SK-N-SH treated with all-trans-retinoic acid at 6 μM for 48 hours (cell line): ENCODE data around the gene CTNNA3.

Experiments
- ATAC-seq: fragments of 200-7000 bp; cut with Tn5 transposase; 3 replicates; pipeline ENCODE4 v1.9.1; 2020; ENCODE audit warnings: mild to moderate bottlenecking, moderate library complexity
- ARNTL ChIP-seq: fragments of 450-650 bp; formaldehyde crosslinking; IDR thresholded peaks from 2 replicates; pipeline ENCODE4 v1.5.0; 2020; ENCODE audit warnings: low read depth, mild to moderate bottlenecking, moderate library complexity, borderline replicate concordance
- BACH2 ChIP-seq: fragments of 250-450 bp; sonication (Bioruptor Pico); IDR thresholded peaks from 2 replicates; pipeline ENCODE4 v1.9.0; 2021; ENCODE audit warnings: mild to moderate bottlenecking, borderline replicate concordance
- CREB5 ChIP-seq: fragments of 250-450 bp; sonication (Bioruptor Pico); IDR thresholded peaks from 2 replicates; pipeline ENCODE4 v1.5.1; 2020; ENCODE audit warnings: low read depth, mild to moderate bottlenecking, moderate library complexity
- CSDC2 ChIP-seq: fragments of 250-450 bp; sonication (Bioruptor Pico); IDR thresholded peaks from 2 replicates; pipeline ENCODE4 v1.5.0; 2020; ENCODE audit warnings: mild to moderate bottlenecking, moderate library complexity
- CSRNP3 ChIP-seq: fragments of 250-450 bp; sonication (Bioruptor Pico); IDR thresholded peaks from 2 replicates; pipeline ENCODE4 v1.5.1; 2021; ENCODE audit warnings: mild to moderate bottlenecking, moderate library complexity
- ESRRG ChIP-seq: fragments of 250-450 bp; sonication (Bioruptor Pico); IDR thresholded peaks from 2 replicates; pipeline ENCODE4 v1.6.1; 2021; ENCODE audit warnings: mild to moderate bottlenecking
- GLIS3 ChIP-seq: fragments of 250-450 bp; sonication (Bioruptor Pico); IDR thresholded peaks from 2 replicates; pipeline ENCODE4 v1.5.0; 2020; ENCODE audit warnings: mild to moderate bottlenecking, moderate library complexity
- ISL1 ChIP-seq: fragments of 250-450 bp; sonication (Bioruptor Pico); IDR thresholded peaks from 2 replicates; pipeline ENCODE4 v2.1.2; 2022; ENCODE audit warnings: mild to moderate bottlenecking, moderate library complexity
- OSR1 ChIP-seq: fragments of 250-450 bp; sonication (Bioruptor Pico); IDR thresholded peaks from 2 replicates; pipeline ENCODE4 v1.8.0; 2022; ENCODE audit warnings: moderate library complexity, mild to moderate bottlenecking, inconsistent platforms
- PATZ1 ChIP-seq: fragments of 250-450 bp; sonication (Bioruptor Pico); IDR thresholded peaks from 2 replicates; pipeline ENCODE4 v1.8.0; 2020; ENCODE audit warnings: mild to moderate bottlenecking, moderate library complexity, borderline replicate concordance
- POU6F1 ChIP-seq: fragments of 250-450 bp; sonication (Bioruptor Pico); IDR thresholded peaks from 2 replicates; pipeline ENCODE4 v1.8.0; 2021; ENCODE audit warnings: low read depth, mild to moderate bottlenecking, moderate library complexity, borderline replicate concordance
- PPARA ChIP-seq: fragments of 250-450 bp; sonication (Bioruptor Pico); IDR thresholded peaks from 2 replicates; pipeline ENCODE4 v1.5.0; 2020; ENCODE audit warnings: mild to moderate bottlenecking, borderline replicate concordance
- RARB ChIP-seq: fragments of 250-450 bp; sonication (Bioruptor Pico); IDR thresholded peaks from 2 replicates; pipeline ENCODE4 v1.8.0; 2021; ENCODE audit warnings: mild to moderate bottlenecking, moderate library complexity
- SNAI2 ChIP-seq: fragments of 250-450 bp; sonication (Bioruptor Pico); IDR thresholded peaks from 2 replicates; pipeline ENCODE4 v1.5.0; 2020; ENCODE audit warnings: mild to moderate bottlenecking, moderate library complexity
- TCF4 ChIP-seq: fragments of 250-450 bp; sonication (Bioruptor Pico); IDR thresholded peaks from 2 replicates; pipeline ENCODE4 v1.8.0; 2021; ENCODE audit warnings: mild to moderate bottlenecking, moderate library complexity, borderline replicate concordance
- TOX ChIP-seq: fragments of 250-450 bp; sonication (Bioruptor Pico); IDR thresholded peaks from 2 replicates; pipeline ENCODE4 v1.8.0; 2021; ENCODE audit warnings: mild to moderate bottlenecking, moderate library complexity, borderline replicate concordance
- ZC3H10 ChIP-seq: fragments of 250-450 bp; sonication (Bioruptor Pico); IDR thresholded peaks from 2 replicates; pipeline ENCODE4 v1.5.1; 2021; ENCODE audit warnings: mild to moderate bottlenecking, moderate library complexity
- ZFP3 ChIP-seq: fragments of 250-450 bp; sonication (Bioruptor Pico); IDR thresholded peaks from 2 replicates; pipeline ENCODE4 v1.5.0; 2020; ENCODE audit warnings: mild to moderate bottlenecking, moderate library complexity
- ZFP30 ChIP-seq: fragments of 450-650 bp; formaldehyde crosslinking; IDR thresholded peaks from 2 replicates; pipeline ENCODE4 v1.5.0; 2022; ENCODE audit warnings: mild to moderate bottlenecking, moderate library complexity
- ZNF565 ChIP-seq: fragments of 450-650 bp; formaldehyde crosslinking; conservative IDR thresholded peaks from 2 replicates; pipeline ENCODE4 v1.5.0; 2020; ENCODE audit warnings: low read depth, mild to moderate bottlenecking, moderate library complexity
- ZNF70 ChIP-seq: fragments of 450-650 bp; formaldehyde crosslinking; IDR thresholded peaks from 2 replicates; pipeline ENCODE4 v1.5.0; 2020; ENCODE audit warnings: mild to moderate bottlenecking, moderate library complexity
- ZNF8 ChIP-seq: fragments of 450-650 bp; formaldehyde crosslinking; IDR thresholded peaks from 2 replicates; pipeline ENCODE4 v1.5.0; 2020; ENCODE audit warnings: mild to moderate bottlenecking, moderate library complexity

Gene CTNNA3

GRCh38 chr10:66799474-66799873 lies 896.5 kb downstream of the CTNNA3 start:
- no peak for TF ChIP-seq POU6F1 (CRISPR knock-in tag)
- ATAC-seq = no peak

GRCh38 chr10:66795866-66796265 lies 900.1 kb downstream of the CTNNA3 start:
- TF ChIP-seq BACH2 (CRISPR knock-in tag) (no peak), ARNTL (CRISPR knock-in tag) (no peak), ZNF70 (CRISPR knock-in tag) (no peak), SNAI2 (CRISPR knock-in tag) (no peak), PPARA (CRISPR knock-in tag) (no peak), ZFP30 (CRISPR knock-in tag) (no peak), CSRNP3 (CRISPR knock-in tag) (no peak), ISL1 (no peak), ZNF8 (CRISPR knock-in tag) (no peak), ZC3H10 (CRISPR knock-in tag) (no peak), TCF4 (CRISPR knock-in tag) (no peak), ESRRG (CRISPR knock-in tag) (no peak), OSR1 (CRISPR knock-in tag) (no peak), GLIS3 (CRISPR knock-in tag) (no peak), PATZ1 (CRISPR knock-in tag) (no peak), ZFP3 (no peak), ZNF565 (no peak), CSDC2 (CRISPR knock-in tag) (no peak), RARB (no peak), CREB5 (CRISPR knock-in tag) (no peak)
- ATAC-seq = no peak

- ATAC-seq = no peak
- TF ChIP-seq PATZ1 (CRISPR knock-in tag) = no peak
- no peak for TF ChIP-seq TOX (CRISPR knock-in tag)
- no peak for TF ChIP-seq ZFP30 (CRISPR knock-in tag)
- no peak for TF ChIP-seq CSDC2 (CRISPR knock-in tag)
- no peak for TF ChIP-seq PPARA (CRISPR knock-in tag)
- no peak for TF ChIP-seq OSR1 (CRISPR knock-in tag)
- no peak for TF ChIP-seq ZNF565
- no peak for TF ChIP-seq ISL1
- TF ChIP-seq TCF4 (CRISPR knock-in tag) = no peak
- TF ChIP-seq ZC3H10 (CRISPR knock-in tag) = no peak
- no peak for TF ChIP-seq ESRRG (CRISPR knock-in tag)
- no peak for TF ChIP-seq GLIS3 (CRISPR knock-in tag)
- no peak for TF ChIP-seq SNAI2 (CRISPR knock-in tag)
- TF ChIP-seq RARB = no peak
Measured at GRCh38 chr10:66792441-66792840, 903.6 kb downstream of the CTNNA3 start.
